Measurements from ENCODE around the gene DIDO1.
A peak's percentile ranks its signal among the peaks of the same experiment; 100 is the strongest.

DIDO1 gene

GRCh38 chr20:62832212-62832922 lies 93.9 kb downstream of the DIDO1 start:
- DNase-seq, result peak in 2 of 10 donors; percentile 21 to 69
- intact Hi-C loops (cut with DNase I), result no loop called here

GRCh38 chr20:62831854-62832211 lies 94.5 kb downstream of the DIDO1 start:
- peak in 1 of 10 donors; percentile 72 for DNase-seq
- intact Hi-C loops (cut with DNase I), result no loop called here

GRCh38 chr20:62831361-62831788 lies 94.9 kb downstream of the DIDO1 start:
- DNase-seq, result no peak
- intact Hi-C loops (cut with DNase I), result no loop called here

GRCh38 chr20:62830821-62831220 lies 95.5 kb downstream of the DIDO1 start:
- peak in 1 of 10 donors; percentile 69 for DNase-seq
- intact Hi-C loops (cut with DNase I), result no loop called here

GRCh38 chr20:62830251-62830650 lies 96.1 kb downstream of the DIDO1 start:
- DNase-seq, result peak in 1 of 10 donors; percentile 52
- intact Hi-C loops (cut with DNase I), result no loop called here

- peak in 1 of 10 donors; percentile 39 for DNase-seq
- intact Hi-C loops (cut with DNase I), result no loop called here
Measured at GRCh38 chr20:62829231-62830230, 96.8 kb downstream of the DIDO1 start.

GRCh38 chr20:62828511-62829230 lies 97.6 kb downstream of the DIDO1 start:
- DNase-seq, result no peak
- intact Hi-C loops (cut with DNase I), result no loop called here

- DNase-seq, result no peak
- intact Hi-C loops (cut with DNase I), result no loop called here
Measured at GRCh38 chr20:62828051-62828450, 98.3 kb downstream of the DIDO1 start.

Measured in posterior cingulate gyrus (tissue), 11 donors.